ENCODE results near the gene XKR3. TPM values are rescaled to one million over a fixed set of nuclear protein-coding genes. Genes with fewer than 3 reads are reported as not detected.
"Not testable (repeated sequence)": the region's sequence is repeated elsewhere in the genome, so short reads cannot be mapped to it uniquely, and the experiment has no call there.

XKR3 gene
- total and polyA plus RNA-seq, 2 experiments from 2014 or later, result not detected

GRCh38 chr22:16777284-16777924, 47.8 kb downstream of the XKR3 start:
- no peak for DNase-seq (ENCODE audit: low read depth in 1 of 2, low spot score in 1 of 2)
- Histone ChIP-seq H3K4me1 (ENCODE audit: low read depth) (no peaks in the 10 kb centered on the region), H3K27me3 (no peaks in the 10 kb centered on the region), H3K4me3 (no peak overlapping the region), H3K9me3 (ENCODE audit: low read depth) (peaks cover 5% of the 10 kb centered on the region), H3K36me3 (no peaks in the 10 kb centered on the region), H3K27ac (no peak overlapping the region)
- TF ChIP-seq, protein P1, sequence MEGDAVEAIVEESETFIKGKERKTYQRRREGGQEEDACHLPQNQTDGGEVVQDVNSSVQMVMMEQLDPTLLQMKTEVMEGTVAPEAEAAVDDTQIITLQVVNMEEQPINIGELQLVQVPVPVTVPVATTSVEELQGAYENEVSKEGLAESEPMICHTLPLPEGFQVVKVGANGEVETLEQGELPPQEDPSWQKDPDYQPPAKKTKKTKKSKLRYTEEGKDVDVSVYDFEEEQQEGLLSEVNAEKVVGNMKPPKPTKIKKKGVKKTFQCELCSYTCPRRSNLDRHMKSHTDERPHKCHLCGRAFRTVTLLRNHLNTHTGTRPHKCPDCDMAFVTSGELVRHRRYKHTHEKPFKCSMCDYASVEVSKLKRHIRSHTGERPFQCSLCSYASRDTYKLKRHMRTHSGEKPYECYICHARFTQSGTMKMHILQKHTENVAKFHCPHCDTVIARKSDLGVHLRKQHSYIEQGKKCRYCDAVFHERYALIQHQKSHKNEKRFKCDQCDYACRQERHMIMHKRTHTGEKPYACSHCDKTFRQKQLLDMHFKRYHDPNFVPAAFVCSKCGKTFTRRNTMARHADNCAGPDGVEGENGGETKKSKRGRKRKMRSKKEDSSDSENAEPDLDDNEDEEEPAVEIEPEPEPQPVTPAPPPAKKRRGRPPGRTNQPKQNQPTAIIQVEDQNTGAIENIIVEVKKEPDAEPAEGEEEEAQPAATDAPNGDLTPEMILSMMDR (IDR thresholded peaks at IDR 0.05; ENCODE audit: low read depth, low read length), result no peak

- TF ChIP-seq, protein P1 (IDR thresholded peaks at IDR 0.05; ENCODE audit: low read depth, low read length), result no peak
- no peaks in the 10 kb centered on the region for H3K36me3 ChIP-seq
- DNase-seq (ENCODE audit: low read depth in 1 of 2, low spot score in 1 of 2), result no peak
- H3K9me3 ChIP-seq (ENCODE audit: low read depth), result peaks cover 5% of the 10 kb centered on the region
- no peaks in the 10 kb centered on the region for H3K4me1 ChIP-seq (ENCODE audit: low read depth)
- no peaks in the 10 kb centered on the region for H3K27me3 ChIP-seq
- H3K4me3 ChIP-seq, result no peak overlapping the region
- H3K27ac ChIP-seq, result no peak overlapping the region
Observed at GRCh38 chr22:16776080-16776479, 49.1 kb downstream of the XKR3 start.

DNA sequence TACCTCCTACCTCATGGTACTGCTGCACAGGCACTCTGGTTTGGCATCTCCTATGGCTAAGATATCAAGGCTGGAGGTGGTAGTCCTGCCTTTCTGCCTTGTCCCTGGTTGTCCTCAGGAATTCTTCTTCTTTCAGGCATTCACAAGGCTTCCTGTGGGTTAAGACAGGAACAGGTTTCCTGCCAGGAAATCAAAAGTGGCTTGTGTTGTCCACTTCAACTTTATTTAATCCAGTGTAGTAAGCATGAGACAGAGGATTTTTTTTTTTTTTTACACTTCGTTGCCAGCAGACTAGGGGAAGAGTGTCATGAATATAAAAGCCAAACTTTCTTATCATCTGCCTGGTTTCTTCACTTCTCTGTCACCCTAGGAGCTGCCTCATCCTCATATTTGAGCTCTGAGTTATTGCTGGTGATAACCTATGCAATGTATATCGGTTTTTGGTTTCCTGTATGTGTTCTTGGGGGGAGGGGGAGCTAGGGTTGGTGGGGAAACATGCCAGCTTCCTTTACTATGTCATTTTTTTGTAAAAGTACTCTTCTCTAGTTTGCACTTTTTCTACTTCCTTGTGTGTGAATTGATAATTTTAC, 50.2 kb downstream of the XKR3 start:
- Histone ChIP-seq H3K9me3 (ENCODE audit: low read depth) (peaks cover 5% of the 10 kb centered on the region), H3K27ac (no peak overlapping the region), H3K4me3 (no peak overlapping the region), H3K27me3 (no peaks in the 10 kb centered on the region), H3K36me3 (no peaks in the 10 kb centered on the region), H3K4me1 (ENCODE audit: low read depth) (no peaks in the 10 kb centered on the region)
- TF ChIP-seq, protein P1 (IDR thresholded peaks at IDR 0.05; ENCODE audit: low read depth, low read length), result no peak
- no peak for DNase-seq (ENCODE audit: low read depth in 1 of 2, low spot score in 1 of 2)

DNA sequence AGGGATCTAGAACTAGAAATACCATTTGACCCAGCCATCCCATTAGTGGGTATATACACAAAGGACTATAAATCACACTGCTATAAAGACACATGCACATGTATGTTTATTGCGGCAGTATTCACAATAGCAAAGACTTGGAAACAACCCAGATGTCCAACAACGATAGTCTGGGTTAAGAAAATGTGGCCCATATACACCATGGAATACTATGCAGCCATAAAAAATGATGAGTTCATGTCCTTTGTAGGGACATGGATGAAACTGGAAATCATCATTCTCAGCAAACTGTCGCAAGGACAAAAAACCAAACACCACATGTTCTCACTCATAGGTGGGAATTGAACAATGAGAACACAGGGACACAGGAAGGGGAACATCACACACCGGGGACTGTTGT, 53.6 kb downstream of the XKR3 start:
- H3K4me1 ChIP-seq (ENCODE audit: low read depth); H3K4me3 ChIP-seq; DNase-seq (ENCODE audit: low read depth in 1 of 2, low spot score in 1 of 2); H3K36me3 ChIP-seq; H3K9me3 ChIP-seq (ENCODE audit: low read depth); H3K27me3 ChIP-seq; H3K27ac ChIP-seq: not testable (repeated sequence)

- H3K9me3 ChIP-seq (ENCODE audit: low read depth); DNase-seq (ENCODE audit: low read depth in 1 of 2, low spot score in 1 of 2); H3K27me3 ChIP-seq: not testable (repeated sequence)
Observed at GRCh38 chr22:16767927-16768326, 57.3 kb downstream of the XKR3 start.

GRCh38 chr22:16762224-16762623, 63.0 kb downstream of the XKR3 start:
- H3K27ac ChIP-seq; DNase-seq (ENCODE audit: low read depth in 1 of 2, low spot score in 1 of 2); H3K9me3 ChIP-seq (ENCODE audit: low read depth); H3K27me3 ChIP-seq; H3K4me3 ChIP-seq; H3K36me3 ChIP-seq; H3K4me1 ChIP-seq (ENCODE audit: low read depth): not testable (repeated sequence)

More at GRCh38 chr22:16767927-16768326, 57.3 kb downstream of the XKR3 start:
- H3K4me1 ChIP-seq (ENCODE audit: low read depth); H3K27ac ChIP-seq; H3K36me3 ChIP-seq; H3K4me3 ChIP-seq: not testable (repeated sequence)

GRCh38 chr22:16760416-16760815, 64.8 kb downstream of the XKR3 start:
- not testable (repeated sequence) for DNase-seq (ENCODE audit: low read depth in 1 of 2, low spot score in 1 of 2); H3K4me1 ChIP-seq (ENCODE audit: low read depth)

DNA sequence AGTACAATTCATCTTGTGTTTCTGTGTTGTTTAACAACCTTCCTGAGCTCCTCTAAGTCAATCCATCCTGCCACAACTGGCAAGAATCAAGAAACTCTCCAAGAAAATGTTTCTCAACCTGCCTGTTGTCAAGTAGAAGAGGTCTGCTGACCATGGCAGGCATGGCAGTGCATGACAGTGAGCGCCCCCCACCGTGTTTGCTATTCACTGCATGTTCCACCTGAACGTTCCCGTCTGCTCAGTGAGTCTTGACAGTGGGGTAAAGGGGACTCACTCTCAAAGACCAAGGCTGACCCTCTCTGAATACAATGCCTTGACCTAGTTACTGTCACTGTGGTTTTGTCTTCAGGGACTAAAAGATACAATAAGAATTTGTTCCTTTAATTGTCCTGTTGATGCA, 75.9 kb downstream of the XKR3 start:
- not testable (repeated sequence) for DNase-seq (ENCODE audit: low read depth in 1 of 2, low spot score in 1 of 2); H3K9me3 ChIP-seq (ENCODE audit: low read depth); H3K27me3 ChIP-seq; H3K4me1 ChIP-seq (ENCODE audit: low read depth); H3K4me3 ChIP-seq; H3K27ac ChIP-seq; H3K36me3 ChIP-seq

More at GRCh38 chr22:16760416-16760815, 64.8 kb downstream of the XKR3 start:
- not testable (repeated sequence) for H3K4me3 ChIP-seq; H3K9me3 ChIP-seq (ENCODE audit: low read depth); H3K27ac ChIP-seq; H3K27me3 ChIP-seq; H3K36me3 ChIP-seq

- H3K4me3 ChIP-seq; H3K36me3 ChIP-seq; H3K27me3 ChIP-seq; DNase-seq (ENCODE audit: low read depth in 1 of 2, low spot score in 1 of 2); H3K4me1 ChIP-seq (ENCODE audit: low read depth); H3K27ac ChIP-seq; H3K9me3 ChIP-seq (ENCODE audit: low read depth): not testable (repeated sequence)
Observed at GRCh38 chr22:16748160-16748929, 76.9 kb downstream of the XKR3 start.

DNA sequence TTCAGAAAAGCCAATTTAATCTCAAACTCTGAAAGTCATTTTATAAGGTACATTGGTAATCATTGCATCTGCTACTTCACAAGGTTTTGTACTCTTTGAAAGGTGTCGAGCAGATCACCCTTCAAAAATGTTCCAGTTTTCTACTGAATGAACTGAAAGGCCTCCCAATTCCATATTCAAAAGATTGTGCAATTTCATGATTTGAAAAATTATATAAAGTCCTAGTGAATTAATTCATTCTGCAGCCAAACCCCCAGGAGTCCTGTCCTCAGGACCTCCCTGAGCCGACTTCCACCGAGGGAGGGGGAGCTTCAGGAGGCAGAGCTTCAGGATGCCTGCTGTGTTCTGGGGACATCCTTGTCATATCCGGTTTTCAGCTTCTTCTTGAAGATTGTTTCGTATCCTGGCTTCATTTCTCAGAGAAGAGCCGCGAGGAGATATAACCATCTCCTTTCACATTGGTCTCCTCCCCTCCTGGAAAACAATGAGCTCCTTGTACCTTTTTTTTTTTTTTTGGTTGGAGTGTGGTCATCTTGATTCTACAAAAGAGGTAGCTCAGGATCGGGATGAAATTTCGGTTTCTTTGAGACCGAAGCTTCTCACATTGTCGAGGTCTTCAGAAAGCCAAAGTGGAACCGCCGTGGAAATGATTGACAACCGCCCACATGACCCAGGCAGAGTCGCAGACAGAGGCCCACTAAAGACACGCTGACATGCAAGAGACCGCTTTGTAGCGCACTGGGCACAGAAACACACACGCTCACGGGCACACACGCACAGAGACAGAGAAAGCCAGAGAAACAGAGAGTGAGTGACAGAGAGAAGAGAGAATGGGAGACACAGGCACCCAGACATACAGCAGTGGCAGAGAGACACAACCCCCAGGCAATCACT, 77.7 kb downstream of the XKR3 start:
- not testable (repeated sequence) for H3K36me3 ChIP-seq; H3K9me3 ChIP-seq (ENCODE audit: low read depth); H3K27me3 ChIP-seq; H3K27ac ChIP-seq; DNase-seq (ENCODE audit: low read depth in 1 of 2, low spot score in 1 of 2); H3K4me3 ChIP-seq; H3K4me1 ChIP-seq (ENCODE audit: low read depth)
